ENCODE measurements around the gene FAM227B. TPM values are rescaled to one million over a fixed set of nuclear protein-coding genes. Genes with fewer than 3 reads are reported as not detected.

The FAM227B gene
- total and polyA plus RNA-seq, 2 of the 13 experiments (the other 11 are each of a cell fraction or from before 2014, with no cell fraction given), result 1.9 to 2.6 TPM

DNA sequence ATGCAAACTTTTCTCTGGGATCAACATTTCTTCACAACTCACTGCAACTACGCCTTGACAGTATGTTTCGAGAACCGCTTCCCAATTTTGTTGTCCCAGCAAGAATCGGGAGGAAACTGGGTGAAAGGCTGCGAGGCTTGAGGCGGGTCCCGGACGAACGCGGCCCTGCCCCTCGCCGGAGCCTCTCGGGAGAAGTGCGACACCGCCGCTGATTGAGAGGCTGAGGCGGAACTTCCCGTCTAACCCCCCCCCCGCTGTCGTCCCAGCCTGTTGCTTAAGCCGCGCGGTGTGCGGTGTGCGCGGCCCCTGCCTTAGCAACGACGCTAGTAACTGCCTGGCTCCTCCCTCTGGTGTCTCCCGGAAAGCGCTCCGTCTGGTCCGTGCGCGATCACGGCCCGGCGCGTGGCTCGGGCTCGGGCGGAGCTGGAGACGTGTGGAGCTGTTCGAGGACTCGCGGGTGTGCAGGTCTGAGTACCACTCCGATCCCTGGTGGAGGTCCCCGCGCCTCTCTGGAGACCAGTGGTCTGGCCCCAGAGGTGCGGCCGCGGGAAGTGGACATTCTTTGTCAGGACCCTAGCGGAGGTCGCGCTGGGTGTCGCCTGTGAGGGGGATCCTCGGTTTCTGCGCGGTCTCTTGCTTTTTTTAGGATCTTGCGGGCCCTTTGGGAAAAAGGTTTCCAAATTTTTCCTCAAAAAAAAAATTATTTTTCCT, at the start of gene FAM227B, which contains the start of gene DTWD1 (continued):
- peak; percentile 99 for TF ChIP-seq RBM39 (IDR thresholded peaks at IDR 0.05; ENCODE audit: low read depth, low read length, poor library complexity, severe bottlenecking)
- TF ChIP-seq SSRP1 (CRISPR knock-in tag; IDR thresholded peaks at IDR 0.05), result no peak
- 0 out of 2 replicates have a peak, but pooled peaks have one; percentile 59 for TF ChIP-seq NCOA5 (CRISPR knock-in tag; IDR thresholded peaks at IDR 0.05)
- TF ChIP-seq MLXIP (CRISPR knock-in tag; IDR thresholded peaks at IDR 0.05; ENCODE audit: borderline replicate concordance), result peak; percentile 85; the same call in 1 of the 2 replicates
- TF ChIP-seq NCOA2 (CRISPR knock-in tag; IDR thresholded peaks at IDR 0.05), result peak; percentile 70
- TF ChIP-seq HNF4A (CRISPR knock-in tag; IDR thresholded peaks at IDR 0.05), result peak; percentile 53
- TF ChIP-seq, protein P1, sequence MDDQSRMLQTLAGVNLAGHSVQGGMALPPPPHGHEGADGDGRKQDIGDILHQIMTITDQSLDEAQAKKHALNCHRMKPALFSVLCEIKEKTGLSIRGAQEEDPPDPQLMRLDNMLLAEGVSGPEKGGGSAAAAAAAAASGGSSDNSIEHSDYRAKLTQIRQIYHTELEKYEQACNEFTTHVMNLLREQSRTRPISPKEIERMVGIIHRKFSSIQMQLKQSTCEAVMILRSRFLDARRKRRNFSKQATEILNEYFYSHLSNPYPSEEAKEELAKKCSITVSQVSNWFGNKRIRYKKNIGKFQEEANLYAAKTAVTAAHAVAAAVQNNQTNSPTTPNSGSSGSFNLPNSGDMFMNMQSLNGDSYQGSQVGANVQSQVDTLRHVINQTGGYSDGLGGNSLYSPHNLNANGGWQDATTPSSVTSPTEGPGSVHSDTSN (CRISPR knock-in tag; IDR thresholded peaks at IDR 0.05; ENCODE audit: borderline replicate concordance), result 0 out of 2 replicates have a peak, but pooled peaks have one; percentile 40
- TF ChIP-seq ZNF484 (CRISPR knock-in tag; IDR thresholded peaks at IDR 0.05; ENCODE audit: borderline replicate concordance, low read depth), result no peak; the same call in 1 of the 2 replicates
- TF ChIP-seq ZNF781 (CRISPR knock-in tag; IDR thresholded peaks at IDR 0.05; ENCODE audit: borderline replicate concordance, not compliant biosample characterization), result peak; percentile 93
- peak; percentile 84 for TF ChIP-seq ZNF878 (CRISPR knock-in tag; IDR thresholded peaks at IDR 0.05)
- peak; percentile 95 for TF ChIP-seq ZNF563 (CRISPR knock-in tag; IDR thresholded peaks at IDR 0.05)
- TF ChIP-seq HOXA9 (CRISPR knock-in tag; IDR thresholded peaks at IDR 0.05; ENCODE audit: borderline replicate concordance), result peak; percentile 91; the same call in 1 of the 2 replicates
- 0 out of 2 replicates have a peak, but pooled peaks have one; percentile 75 for TF ChIP-seq ZNF251 (CRISPR knock-in tag; IDR thresholded peaks at IDR 0.05)
- peak; percentile 96 for TF ChIP-seq HOXA3 (CRISPR knock-in tag; IDR thresholded peaks at IDR 0.05)
- TF ChIP-seq SPEN (CRISPR knock-in tag; IDR thresholded peaks at IDR 0.05; ENCODE audit: low read depth), result peak; percentile 98
- TF ChIP-seq ARID4A (CRISPR knock-in tag; IDR thresholded peaks at IDR 0.05; ENCODE audit: borderline replicate concordance), result peak; percentile 94
- peak; percentile 95 for TF ChIP-seq SAP130 (CRISPR knock-in tag; IDR thresholded peaks at IDR 0.05; ENCODE audit: low read depth)
- TF ChIP-seq ZNF33B (CRISPR knock-in tag; IDR thresholded peaks at IDR 0.05), result peak; percentile 97
- TF ChIP-seq ISL2 (CRISPR knock-in tag; IDR thresholded peaks at IDR 0.05), result peak; percentile 73; the same call in 1 of the 2 replicates
- peak; percentile 72; the same call in 1 of the 2 replicates for TF ChIP-seq SAFB2 (CRISPR knock-in tag; IDR thresholded peaks at IDR 0.05; ENCODE audit: borderline replicate concordance, low read depth)
- peak; percentile 93 for TF ChIP-seq ZNF792 (CRISPR knock-in tag; IDR thresholded peaks at IDR 0.05)
- no peak for TF ChIP-seq ZNF550 (CRISPR knock-in tag; IDR thresholded peaks at IDR 0.05; ENCODE audit: borderline replicate concordance)

Data from HepG2 (cell line).